HG02943 (cell line): Measurements from ENCODE around the gene FAM217A.

Source experiments
- ATAC-seq: cut with Tn5 transposase; IDR thresholded peaks from one replicate; pipeline ENCODE4 v1.9.1; 2021; ENCODE audit warnings: mild to moderate bottlenecking, low read depth, moderate library complexity; ENCODE audit not compliant: unreplicated experiment

FAM217A gene

GRCh38 chr6:4088704-4089103 lies 9.8 kb upstream of the FAM217A start:
- no peak for ATAC-seq

- no peak for ATAC-seq
Measured at GRCh38 chr6:4085332-4085700, 6.4 kb upstream of the FAM217A start.

GRCh38 chr6:4084444-4085331 lies 5.8 kb upstream of the FAM217A start:
- no peak for ATAC-seq

GRCh38 chr6:4074478-4075235 lies 4.3 kb downstream of the FAM217A start:
- no peak for ATAC-seq

- no peak for ATAC-seq
Measured at GRCh38 chr6:4071330-4071729, 7.6 kb downstream of the FAM217A start.

- ATAC-seq = no peak
Measured at GRCh38 chr6:4069199-4069598, 9.7 kb downstream of the FAM217A start.

- no peak for ATAC-seq
Measured at GRCh38 chr6:4067673-4068072, 11.3 kb downstream of the FAM217A start.

GRCh38 chr6:4066029-4066755 lies 12.7 kb downstream of the FAM217A start:
- ATAC-seq = no peak

GRCh38 chr6:4059115-4059777 lies 19.7 kb downstream of the FAM217A start:
- no peak for ATAC-seq

GRCh38 chr6:4057036-4057435 lies 21.9 kb downstream of the FAM217A start:
- ATAC-seq = no peak

GRCh38 chr6:4055420-4056041 lies 23.4 kb downstream of the FAM217A start:
- no peak for ATAC-seq

GRCh38 chr6:4049246-4049645 lies 29.7 kb downstream of the FAM217A start:
- ATAC-seq = no peak

- no peak for ATAC-seq
Measured at GRCh38 chr6:4041480-4041879, 37.5 kb downstream of the FAM217A start.

GRCh38 chr6:4039348-4039747 lies 39.6 kb downstream of the FAM217A start:
- ATAC-seq = no peak

- ATAC-seq = no peak
Measured at GRCh38 chr6:4036581-4036980, 42.4 kb downstream of the FAM217A start.

GRCh38 chr6:4032475-4032874 lies 46.5 kb downstream of the FAM217A start:
- ATAC-seq = no peak

GRCh38 chr6:4031442-4031841 lies 47.5 kb downstream of the FAM217A start:
- no peak for ATAC-seq

- ATAC-seq = no peak
Measured at GRCh38 chr6:4030669-4031068, 48.3 kb downstream of the FAM217A start.

- no peak for ATAC-seq
Measured at GRCh38 chr6:4029687-4030086, 49.2 kb downstream of the FAM217A start.

GRCh38 chr6:4028051-4028450 lies 50.9 kb downstream of the FAM217A start:
- ATAC-seq = no peak
